HCT116 (cell line): ENCODE measurements around the gene ANO6.

Experiments used
- ATF3 ChIP-seq: IDR thresholded peaks from 2 replicates; pipeline ENCODE4 v1.6.1; 2012
- CBX3 ChIP-seq: IDR thresholded peaks from 2 replicates; pipeline ENCODE4 v1.6.1; 2012; ENCODE audit warnings: low read depth
- CEBPB ChIP-seq: IDR thresholded peaks from 2 replicates; pipeline ENCODE4 v1.6.1; 2012; ENCODE audit warnings: low read depth
- CTCF ChIP-seq, 3 experiments: fragments of 200-600 bp in 1 of 3; sonication (generic) in 1 of 3; IDR thresholded peaks in 2 of 3; conservative IDR thresholded peaks in 1 of 3; 2 replicates each; pipeline ENCODE4 v1.5.1; 2012 to 2017; ENCODE audit warnings: low read depth in 2 of 3, low read length in 2 of 3, antibody characterized with exemption in 1 of 3, borderline replicate concordance in 1 of 3, control low read depth in 1 of 3, mild to moderate bottlenecking in 1 of 3, mixed read lengths in 1 of 3, mixed run types in 1 of 3, moderate library complexity in 1 of 3; ENCODE audit not compliant: insufficient read depth in 1 of 3
- EGR1 ChIP-seq: IDR thresholded peaks from 2 replicates; pipeline ENCODE4 v1.6.1; 2012; ENCODE audit warnings: low read depth
- EZH2 ChIP-seq: fragments of 200-600 bp; sonication (generic); IDR thresholded peaks from 2 replicates; pipeline ENCODE4 v1.6.1; 2017; ENCODE audit warnings: antibody characterized with exemption, mixed run types
- EZH2phosphoT487 ChIP-seq: fragments of 200-600 bp; IDR thresholded peaks from 2 replicates; pipeline ENCODE4 v1.6.1; 2018; ENCODE audit warnings: antibody characterized with exemption, borderline replicate concordance
- MAX ChIP-seq: IDR thresholded peaks from 2 replicates; pipeline ENCODE4 v1.6.1; 2012
- POLR2A ChIP-seq: IDR thresholded peaks from 2 replicates; pipeline ENCODE4 v1.7.0; 2011; ENCODE audit warnings: borderline replicate concordance; ENCODE audit not compliant: insufficient read depth, insufficient read length; ENCODE audit errors: extremely low read depth
- POLR2AphosphoS5 ChIP-seq: IDR thresholded peaks from 2 replicates; pipeline ENCODE4 v1.6.1; 2011; ENCODE audit warnings: mild to moderate bottlenecking, low read depth, low read length, moderate library complexity
- RAD21 ChIP-seq: IDR thresholded peaks from 2 replicates; pipeline ENCODE4 v1.6.1; 2012; ENCODE audit warnings: low read depth, mild to moderate bottlenecking
- TCF7L2 ChIP-seq: IDR thresholded peaks from 2 replicates; pipeline ENCODE4 v1.7.0; 2011; ENCODE audit warnings: borderline replicate concordance, inconsistent platforms; ENCODE audit not compliant: insufficient read depth, insufficient read length; ENCODE audit errors: extremely low read depth
- YY1 ChIP-seq: IDR thresholded peaks from 2 replicates; pipeline ENCODE4 v1.6.1; 2011; ENCODE audit warnings: low read length, low read depth, moderate library complexity, mild to moderate bottlenecking; ENCODE audit not compliant: insufficient replicate concordance; ENCODE audit errors: extremely low read depth
- ZFX ChIP-seq: fragments of 450-650 bp; IDR thresholded peaks from 2 replicates; pipeline ENCODE4 v1.6.1; 2017

- TF ChIP-seq CTCF (IDR thresholded peaks at IDR 0.05 in 2 of 3, conservative IDR thresholded peaks at IDR 0.05 in 1 of 3; ENCODE audit: borderline replicate concordance in 1 of 3, insufficient read depth in 1 of 3, low read depth in 2 of 3, low read length in 2 of 3) (no peak), POLR2A (no peak), POLR2AphosphoS5 (no peak), MAX (no peak), CEBPB (no peak), EZH2phosphoT487 (no peak), EZH2 (no peak), RAD21 (no peak), TCF7L2 (no peak), EGR1 (no peak), YY1 (no peak), ATF3 (no peak), ZFX (no peak), CBX3 (no peak)
Measured at GRCh38 chr12:45326358-45326975, 110.6 kb downstream of the ANO6 start.
